SK-N-SH treated with all-trans-retinoic acid at 6 μM for 48 hours (cell line): ENCODE measurements around the gene TXNDC5.

ENCODE experiments used
- ATAC-seq: fragments of 200-7000 bp; cut with Tn5 transposase; 3 replicates; pipeline ENCODE4 v1.9.1; 2020; ENCODE audit warnings: mild to moderate bottlenecking, moderate library complexity
- ARNTL ChIP-seq: fragments of 450-650 bp; formaldehyde crosslinking; IDR thresholded peaks from 2 replicates; pipeline ENCODE4 v1.5.0; 2020; ENCODE audit warnings: low read depth, mild to moderate bottlenecking, moderate library complexity, borderline replicate concordance
- BACH2 ChIP-seq: fragments of 250-450 bp; sonication (Bioruptor Pico); IDR thresholded peaks from 2 replicates; pipeline ENCODE4 v1.9.0; 2021; ENCODE audit warnings: mild to moderate bottlenecking, borderline replicate concordance
- CSDC2 ChIP-seq: fragments of 250-450 bp; sonication (Bioruptor Pico); IDR thresholded peaks from 2 replicates; pipeline ENCODE4 v1.5.0; 2020; ENCODE audit warnings: mild to moderate bottlenecking, moderate library complexity
- CSRNP3 ChIP-seq: fragments of 250-450 bp; sonication (Bioruptor Pico); IDR thresholded peaks from 2 replicates; pipeline ENCODE4 v1.5.1; 2021; ENCODE audit warnings: mild to moderate bottlenecking, moderate library complexity
- GLIS3 ChIP-seq: fragments of 250-450 bp; sonication (Bioruptor Pico); IDR thresholded peaks from 2 replicates; pipeline ENCODE4 v1.5.0; 2020; ENCODE audit warnings: mild to moderate bottlenecking, moderate library complexity
- ISL1 ChIP-seq: fragments of 250-450 bp; sonication (Bioruptor Pico); IDR thresholded peaks from 2 replicates; pipeline ENCODE4 v2.1.2; 2022; ENCODE audit warnings: mild to moderate bottlenecking, moderate library complexity
- OSR1 ChIP-seq: fragments of 250-450 bp; sonication (Bioruptor Pico); IDR thresholded peaks from 2 replicates; pipeline ENCODE4 v1.8.0; 2022; ENCODE audit warnings: moderate library complexity, mild to moderate bottlenecking, inconsistent platforms
- PATZ1 ChIP-seq: fragments of 250-450 bp; sonication (Bioruptor Pico); IDR thresholded peaks from 2 replicates; pipeline ENCODE4 v1.8.0; 2020; ENCODE audit warnings: mild to moderate bottlenecking, moderate library complexity, borderline replicate concordance
- POU6F1 ChIP-seq: fragments of 250-450 bp; sonication (Bioruptor Pico); IDR thresholded peaks from 2 replicates; pipeline ENCODE4 v1.8.0; 2021; ENCODE audit warnings: low read depth, mild to moderate bottlenecking, moderate library complexity, borderline replicate concordance
- PPARA ChIP-seq: fragments of 250-450 bp; sonication (Bioruptor Pico); IDR thresholded peaks from 2 replicates; pipeline ENCODE4 v1.5.0; 2020; ENCODE audit warnings: mild to moderate bottlenecking, borderline replicate concordance
- RARB ChIP-seq: fragments of 250-450 bp; sonication (Bioruptor Pico); IDR thresholded peaks from 2 replicates; pipeline ENCODE4 v1.8.0; 2021; ENCODE audit warnings: mild to moderate bottlenecking, moderate library complexity
- SNAI2 ChIP-seq: fragments of 250-450 bp; sonication (Bioruptor Pico); IDR thresholded peaks from 2 replicates; pipeline ENCODE4 v1.5.0; 2020; ENCODE audit warnings: mild to moderate bottlenecking, moderate library complexity
- TCF4 ChIP-seq: fragments of 250-450 bp; sonication (Bioruptor Pico); IDR thresholded peaks from 2 replicates; pipeline ENCODE4 v1.8.0; 2021; ENCODE audit warnings: mild to moderate bottlenecking, moderate library complexity, borderline replicate concordance
- TOX ChIP-seq: fragments of 250-450 bp; sonication (Bioruptor Pico); IDR thresholded peaks from 2 replicates; pipeline ENCODE4 v1.8.0; 2021; ENCODE audit warnings: mild to moderate bottlenecking, moderate library complexity, borderline replicate concordance
- ZC3H10 ChIP-seq: fragments of 250-450 bp; sonication (Bioruptor Pico); IDR thresholded peaks from 2 replicates; pipeline ENCODE4 v1.5.1; 2021; ENCODE audit warnings: mild to moderate bottlenecking, moderate library complexity
- ZFP3 ChIP-seq: fragments of 250-450 bp; sonication (Bioruptor Pico); IDR thresholded peaks from 2 replicates; pipeline ENCODE4 v1.5.0; 2020; ENCODE audit warnings: mild to moderate bottlenecking, moderate library complexity
- ZFP30 ChIP-seq: fragments of 450-650 bp; formaldehyde crosslinking; IDR thresholded peaks from 2 replicates; pipeline ENCODE4 v1.5.0; 2022; ENCODE audit warnings: mild to moderate bottlenecking, moderate library complexity
- ZNF565 ChIP-seq: fragments of 450-650 bp; formaldehyde crosslinking; conservative IDR thresholded peaks from 2 replicates; pipeline ENCODE4 v1.5.0; 2020; ENCODE audit warnings: low read depth, mild to moderate bottlenecking, moderate library complexity
- ZNF70 ChIP-seq: fragments of 450-650 bp; formaldehyde crosslinking; IDR thresholded peaks from 2 replicates; pipeline ENCODE4 v1.5.0; 2020; ENCODE audit warnings: mild to moderate bottlenecking, moderate library complexity
- ZNF8 ChIP-seq: fragments of 450-650 bp; formaldehyde crosslinking; IDR thresholded peaks from 2 replicates; pipeline ENCODE4 v1.5.0; 2020; ENCODE audit warnings: mild to moderate bottlenecking, moderate library complexity
- TF ChIP-seq, protein P1 (sequence below): fragments of 250-450 bp; sonication (Bioruptor Pico); IDR thresholded peaks from 2 replicates; pipeline ENCODE4 v1.5.1; 2020; ENCODE audit warnings: low read depth, mild to moderate bottlenecking, moderate library complexity

TXNDC5 gene

DNA sequence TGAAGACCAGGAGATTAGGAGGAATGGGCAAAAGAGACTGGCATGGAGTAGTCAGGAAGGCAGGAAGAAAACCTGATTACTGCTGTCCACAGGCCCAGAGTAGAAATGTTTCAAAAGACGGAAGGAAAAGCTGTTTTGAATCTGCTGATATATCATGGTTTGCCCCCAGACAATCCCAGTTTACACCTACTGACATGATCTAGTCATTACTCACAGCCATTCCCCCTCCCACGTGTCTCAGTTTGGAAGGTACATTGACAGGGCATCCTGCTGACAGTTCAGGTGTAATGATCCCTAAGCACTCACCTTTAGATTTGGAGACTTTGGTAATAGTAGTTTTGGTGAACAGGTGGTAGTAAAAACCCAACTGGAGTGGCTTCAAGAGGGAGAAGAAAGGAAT is 9.8 kb upstream of the TXNDC5 start:
- ATAC-seq = no peak
- TF ChIP-seq, protein P1, sequence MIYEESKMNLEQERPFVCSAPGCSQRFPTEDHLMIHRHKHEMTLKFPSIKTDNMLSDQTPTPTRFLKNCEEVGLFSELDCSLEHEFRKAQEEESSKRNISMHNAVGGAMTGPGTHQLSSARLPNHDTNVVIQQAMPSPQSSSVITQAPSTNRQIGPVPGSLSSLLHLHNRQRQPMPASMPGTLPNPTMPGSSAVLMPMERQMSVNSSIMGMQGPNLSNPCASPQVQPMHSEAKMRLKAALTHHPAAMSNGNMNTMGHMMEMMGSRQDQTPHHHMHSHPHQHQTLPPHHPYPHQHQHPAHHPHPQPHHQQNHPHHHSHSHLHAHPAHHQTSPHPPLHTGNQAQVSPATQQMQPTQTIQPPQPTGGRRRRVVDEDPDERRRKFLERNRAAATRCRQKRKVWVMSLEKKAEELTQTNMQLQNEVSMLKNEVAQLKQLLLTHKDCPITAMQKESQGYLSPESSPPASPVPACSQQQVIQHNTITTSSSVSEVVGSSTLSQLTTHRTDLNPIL (CRISPR knock-in tag) = no peak
- TF ChIP-seq GLIS3 (no peak), RARB (CRISPR knock-in tag) (no peak), PPARA (CRISPR knock-in tag) (no peak), ZFP30 (CRISPR knock-in tag) (no peak), TOX (CRISPR knock-in tag) (no peak), POU6F1 (CRISPR knock-in tag) (no peak), PATZ1 (CRISPR knock-in tag) (no peak), ZC3H10 (no peak), OSR1 (no peak), ZNF565 (CRISPR knock-in tag) (no peak), TCF4 (CRISPR knock-in tag) (no peak), CSDC2 (CRISPR knock-in tag) (no peak), CSRNP3 (no peak), ARNTL (CRISPR knock-in tag) (no peak), ZNF70 (CRISPR knock-in tag) (no peak), ISL1 (CRISPR knock-in tag) (no peak), ZFP3 (no peak)
- TF ChIP-seq, all 23 proteins: peak for 0

DNA sequence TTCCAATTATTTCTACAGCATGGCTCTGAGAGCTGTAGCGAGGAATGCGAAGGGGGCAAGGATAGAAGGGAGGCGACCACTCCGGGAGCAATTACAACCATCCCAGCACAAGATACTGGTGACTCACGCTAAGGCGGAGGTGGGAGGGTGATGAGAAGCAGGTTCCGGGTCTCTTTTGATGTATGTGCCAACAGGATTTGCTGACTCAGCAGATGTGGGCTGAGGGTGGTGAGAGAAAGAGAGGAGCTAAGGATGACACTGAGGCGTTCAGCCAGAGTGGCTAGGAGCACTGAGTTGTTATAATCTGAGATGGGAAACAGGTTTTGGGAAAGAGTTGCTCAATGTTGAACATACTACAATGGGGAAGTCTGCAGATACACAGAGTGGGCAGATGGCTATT is 9.3 kb upstream of the TXNDC5 start:
- no peak for ATAC-seq
- no peak for TF ChIP-seq OSR1
- no peak for TF ChIP-seq ZNF70 (CRISPR knock-in tag)
- no peak for TF ChIP-seq ZFP30 (CRISPR knock-in tag)
- no peak for TF ChIP-seq ZNF8 (CRISPR knock-in tag)
- no peak for TF ChIP-seq ZC3H10
- no peak for TF ChIP-seq RARB (CRISPR knock-in tag)
- no peak for TF ChIP-seq GLIS3
- TF ChIP-seq SNAI2 (CRISPR knock-in tag) = no peak
- TF ChIP-seq POU6F1 (CRISPR knock-in tag) = no peak
- no peak for TF ChIP-seq ISL1 (CRISPR knock-in tag)
- TF ChIP-seq ARNTL (CRISPR knock-in tag) = no peak
- TF ChIP-seq PPARA (CRISPR knock-in tag) = no peak
- TF ChIP-seq BACH2 (CRISPR knock-in tag) = no peak
- no peak for TF ChIP-seq TOX (CRISPR knock-in tag)
- TF ChIP-seq CSRNP3 = no peak
- TF ChIP-seq ZFP3 = no peak
- TF ChIP-seq PATZ1 (CRISPR knock-in tag) = no peak
- no peak for TF ChIP-seq ZNF565 (CRISPR knock-in tag)
- no peak for TF ChIP-seq TCF4 (CRISPR knock-in tag)
